Lower leg skin (tissue), 3 donors: Measurements from ENCODE around the gene ANKRD24.

Experiments used
- POLR2A ChIP-seq, 2 donors: fragments of 450-650 bp; IDR thresholded peaks; one replicate each; pipeline ENCODE4 v1.6.1; 2016 to 2017; ENCODE audit warnings: antibody characterized with exemption in 2 of 2, mild to moderate bottlenecking in 1 of 2, moderate library complexity in 1 of 2
- TF ChIP-seq, protein P1 (sequence below), 3 donors: fragments of 450-650 bp; IDR thresholded peaks; one replicate each; pipeline ENCODE4 v1.5.1; 2016; ENCODE audit warnings: antibody characterized with exemption in 3 of 3, mild to moderate bottlenecking in 3 of 3, moderate library complexity in 2 of 3

DNA sequence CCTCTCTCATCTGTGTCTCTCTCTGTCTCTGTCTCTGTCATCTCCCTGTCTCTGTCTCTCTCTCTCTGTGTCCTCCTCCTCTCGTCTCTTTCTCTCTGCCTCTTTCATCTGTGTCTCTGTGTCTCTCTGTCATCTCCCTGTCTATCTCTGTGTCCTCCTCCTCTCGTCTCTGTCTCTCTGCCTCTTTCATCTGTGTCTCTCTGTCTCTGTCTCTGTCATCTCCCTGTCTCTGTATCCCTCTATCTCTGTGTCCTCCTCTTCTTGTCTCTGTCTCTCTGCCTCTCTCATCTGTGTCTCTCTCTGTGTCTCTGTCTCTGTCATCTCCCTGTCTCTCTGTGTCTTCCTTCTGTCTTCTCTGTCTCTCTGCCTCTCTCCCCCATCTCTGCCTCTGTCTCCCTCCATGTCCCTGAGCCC, 46.3 kb downstream of the ANKRD24 start:
- TF ChIP-seq, protein P1, sequence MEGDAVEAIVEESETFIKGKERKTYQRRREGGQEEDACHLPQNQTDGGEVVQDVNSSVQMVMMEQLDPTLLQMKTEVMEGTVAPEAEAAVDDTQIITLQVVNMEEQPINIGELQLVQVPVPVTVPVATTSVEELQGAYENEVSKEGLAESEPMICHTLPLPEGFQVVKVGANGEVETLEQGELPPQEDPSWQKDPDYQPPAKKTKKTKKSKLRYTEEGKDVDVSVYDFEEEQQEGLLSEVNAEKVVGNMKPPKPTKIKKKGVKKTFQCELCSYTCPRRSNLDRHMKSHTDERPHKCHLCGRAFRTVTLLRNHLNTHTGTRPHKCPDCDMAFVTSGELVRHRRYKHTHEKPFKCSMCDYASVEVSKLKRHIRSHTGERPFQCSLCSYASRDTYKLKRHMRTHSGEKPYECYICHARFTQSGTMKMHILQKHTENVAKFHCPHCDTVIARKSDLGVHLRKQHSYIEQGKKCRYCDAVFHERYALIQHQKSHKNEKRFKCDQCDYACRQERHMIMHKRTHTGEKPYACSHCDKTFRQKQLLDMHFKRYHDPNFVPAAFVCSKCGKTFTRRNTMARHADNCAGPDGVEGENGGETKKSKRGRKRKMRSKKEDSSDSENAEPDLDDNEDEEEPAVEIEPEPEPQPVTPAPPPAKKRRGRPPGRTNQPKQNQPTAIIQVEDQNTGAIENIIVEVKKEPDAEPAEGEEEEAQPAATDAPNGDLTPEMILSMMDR (IDR thresholded peaks at IDR 0.05): no peak
- no peak for TF ChIP-seq POLR2A (IDR thresholded peaks at IDR 0.05)
